CD4-positive, alpha-beta T cell treated with Interferon gamma for 1 hour (primary cell): ENCODE results near the gene STAMBPL1.

Experiments
- DNase-seq: peaks from one replicate; pipeline ENCODE4 v3.0.0-alpha.2; 2020

STAMBPL1 gene

DNA sequence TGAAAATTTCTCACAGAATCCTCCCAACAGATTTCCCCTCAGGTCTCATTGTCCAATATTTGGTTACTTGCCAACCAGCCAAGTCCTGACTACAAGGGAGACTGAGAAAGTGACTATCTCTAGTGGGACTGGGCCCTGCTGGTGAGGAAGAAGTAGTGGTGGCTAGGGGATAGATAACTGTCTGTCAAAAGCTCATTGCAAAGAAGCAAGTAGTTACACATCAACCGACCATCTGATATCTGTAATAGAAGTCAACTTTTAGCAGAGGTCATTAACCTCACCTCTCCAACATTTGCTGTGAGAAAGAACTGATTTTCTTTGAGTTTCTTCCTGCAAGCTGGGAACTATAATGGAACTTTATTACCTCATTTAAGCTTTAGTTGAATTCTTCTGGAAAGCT, 15.2 kb downstream of the STAMBPL1 start:
- DNase-seq = no peak

DNA sequence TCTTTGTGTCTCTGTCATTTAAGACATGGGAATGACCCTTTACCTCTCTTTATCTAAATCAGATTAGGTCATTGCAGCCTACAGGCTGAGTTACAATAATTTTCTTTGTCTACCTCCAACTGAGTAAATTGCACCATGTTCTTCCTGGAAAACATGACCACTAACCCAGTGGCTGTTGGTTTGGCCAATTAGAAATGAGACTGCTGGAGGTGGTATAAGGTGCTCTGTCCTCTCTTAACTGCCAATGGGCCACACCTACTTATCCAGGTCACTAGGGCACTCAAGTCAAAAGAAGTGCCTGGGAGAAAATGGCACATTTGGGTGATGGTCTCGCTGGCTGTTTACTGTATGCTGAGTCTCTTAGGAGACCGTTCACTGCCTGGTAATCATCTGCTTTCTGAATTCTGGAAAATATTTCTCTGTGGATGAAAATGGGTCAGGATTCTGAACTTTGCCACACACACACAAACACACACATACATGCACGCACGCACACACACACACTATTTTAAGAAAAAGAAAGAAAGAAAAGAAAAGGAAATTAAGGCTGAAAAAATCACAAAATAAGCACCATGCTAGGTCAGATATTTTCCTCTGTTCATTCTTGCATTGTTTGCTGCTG, 16.4 kb downstream of the STAMBPL1 start:
- DNase-seq = no peak

DNA sequence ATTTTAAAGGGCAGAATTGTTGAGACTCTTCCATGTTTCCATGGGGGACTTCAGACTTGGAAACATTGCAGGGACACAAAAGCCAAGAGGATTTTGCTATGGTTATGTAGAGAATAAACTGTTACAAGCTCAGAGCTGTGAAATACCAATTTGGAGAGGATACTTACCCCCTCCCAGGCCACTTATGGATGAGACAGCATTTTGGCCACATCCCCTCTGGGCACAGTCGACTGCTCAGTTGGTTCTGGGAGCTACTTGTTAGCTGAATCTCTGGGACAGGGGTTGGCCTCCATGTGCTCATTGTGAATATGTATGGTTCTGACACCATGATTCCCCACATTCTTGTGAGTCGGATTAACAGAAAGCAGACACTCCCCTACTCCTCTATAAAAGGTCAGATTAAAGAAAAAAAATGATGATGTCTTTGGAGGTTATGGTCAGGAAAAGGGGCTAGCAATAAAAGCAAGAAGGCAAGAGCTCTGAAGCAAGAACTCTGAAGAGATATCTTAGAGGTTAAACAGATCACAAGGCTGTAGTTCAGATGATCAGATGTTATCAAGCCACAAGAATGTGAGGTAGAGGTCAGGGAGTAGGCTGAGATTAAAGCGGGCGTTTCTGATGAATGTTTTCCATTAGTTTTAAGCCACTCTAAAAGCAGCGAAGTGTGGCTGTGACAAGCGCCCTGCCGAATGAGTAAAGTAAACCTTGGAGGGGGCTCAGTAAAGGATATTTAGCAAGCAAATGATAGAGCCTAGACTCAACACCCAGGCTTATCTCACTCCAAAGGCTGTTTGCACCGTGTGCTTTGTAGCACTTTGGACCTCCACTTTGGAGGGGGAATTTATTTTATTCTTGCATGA, 17.2 kb downstream of the STAMBPL1 start:
- DNase-seq = no peak

- DNase-seq = no peak
Observed at GRCh38 chr10:88898727-88899126, 18.7 kb downstream of the STAMBPL1 start.

- DNase-seq = no peak
Observed at GRCh38 chr10:88899886-88900285, 19.8 kb downstream of the STAMBPL1 start.

DNA sequence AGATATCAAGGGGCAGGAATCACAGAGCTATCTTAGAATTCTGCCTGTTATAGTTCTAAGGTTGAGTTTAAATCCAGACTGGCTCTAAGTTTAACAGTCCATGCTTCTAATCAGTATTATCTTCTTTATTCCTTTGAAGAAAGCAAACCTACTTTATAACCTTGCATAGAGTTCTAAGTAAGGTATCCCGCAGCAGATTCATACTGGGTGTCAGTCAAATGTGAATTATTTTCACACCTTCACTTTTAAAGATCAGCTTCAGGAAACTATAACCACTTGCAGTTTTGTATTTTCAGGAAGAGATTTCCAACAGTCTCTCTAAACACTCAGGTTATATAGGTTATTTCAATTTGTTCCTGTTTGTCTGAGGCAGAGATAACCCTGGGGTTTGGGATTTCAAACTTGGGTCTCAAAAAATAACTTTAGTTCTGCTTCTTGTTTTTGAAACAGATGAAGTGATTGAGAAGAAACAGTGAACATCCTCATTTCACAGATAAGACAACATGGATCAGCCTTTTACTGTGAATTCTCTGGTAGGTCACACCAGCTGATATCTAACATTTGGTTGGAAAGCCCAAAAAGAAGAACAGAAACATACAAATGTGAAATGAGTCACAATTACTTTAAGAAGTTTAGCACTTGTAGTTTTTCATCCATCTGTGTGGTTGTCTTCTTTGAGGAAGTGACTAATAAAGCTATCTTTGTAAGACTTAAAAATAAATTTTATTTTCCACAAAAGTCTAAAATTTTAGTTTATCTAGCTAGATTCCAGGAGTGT, 21.4 kb downstream of the STAMBPL1 start:
- DNase-seq = no peak

GRCh38 chr10:88901984-88902789, 22.1 kb downstream of the STAMBPL1 start:
- DNase-seq = no peak

DNA sequence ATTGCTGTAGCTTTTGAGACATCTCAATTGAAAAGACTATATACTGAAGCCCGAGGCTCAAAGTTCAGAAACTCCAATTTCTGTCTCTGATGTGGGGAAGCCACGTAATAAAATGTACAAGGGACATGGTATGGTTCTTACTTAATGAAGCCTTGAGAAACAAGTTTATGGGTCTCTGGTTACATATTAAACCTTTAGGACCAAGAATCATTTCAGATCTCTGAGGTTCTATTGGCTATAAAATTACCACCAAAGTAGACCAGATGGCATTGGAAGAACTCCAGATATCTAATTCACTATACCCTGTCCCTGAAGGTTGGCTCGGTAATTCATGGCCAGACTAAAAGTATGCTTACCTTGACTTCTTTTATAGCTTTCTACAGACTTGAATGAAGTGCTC, 23.7 kb downstream of the STAMBPL1 start:
- no peak for DNase-seq

DNA sequence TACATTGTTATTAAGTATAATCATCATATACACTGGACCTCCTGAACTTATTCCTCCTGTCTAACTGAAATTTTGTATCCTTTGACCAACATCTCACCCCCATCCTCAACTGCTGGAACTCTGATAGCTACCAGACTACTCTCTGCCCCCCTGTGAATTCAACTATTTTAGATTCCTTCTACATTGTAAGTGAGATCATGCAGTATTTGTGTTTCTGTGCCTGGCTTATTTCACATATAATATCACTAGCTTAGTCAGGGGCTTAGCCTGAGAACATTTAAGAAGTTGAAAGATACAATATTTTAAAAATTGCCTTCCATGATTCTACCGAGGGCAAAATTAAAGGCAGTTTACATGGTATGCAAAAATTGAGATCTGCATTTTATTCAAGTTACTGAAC, 26.9 kb downstream of the STAMBPL1 start:
- DNase-seq = no peak

DNA sequence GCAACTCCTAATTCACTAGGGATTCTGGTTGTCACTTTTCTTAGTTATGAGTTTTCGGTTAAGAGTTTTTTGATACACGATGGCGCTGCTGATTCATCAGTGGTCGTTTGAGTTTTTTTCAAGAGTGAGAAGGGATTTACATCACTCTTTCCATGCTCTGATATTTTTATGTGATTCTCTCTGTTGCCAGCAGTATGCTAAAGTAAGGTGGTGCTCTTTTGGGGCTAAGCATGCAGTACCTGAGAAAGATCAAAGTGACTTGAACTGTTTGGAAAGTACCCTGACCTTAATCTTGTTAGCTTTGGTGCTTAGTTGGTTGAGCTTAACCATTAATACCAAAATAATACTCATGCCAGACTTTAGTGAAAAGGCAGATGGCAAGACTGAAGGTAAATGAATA, 28.1 kb downstream of the STAMBPL1 start:
- DNase-seq = no peak

- DNase-seq = no peak
Observed at GRCh38 chr10:88911116-88911515, 31.1 kb downstream of the STAMBPL1 start.

DNA sequence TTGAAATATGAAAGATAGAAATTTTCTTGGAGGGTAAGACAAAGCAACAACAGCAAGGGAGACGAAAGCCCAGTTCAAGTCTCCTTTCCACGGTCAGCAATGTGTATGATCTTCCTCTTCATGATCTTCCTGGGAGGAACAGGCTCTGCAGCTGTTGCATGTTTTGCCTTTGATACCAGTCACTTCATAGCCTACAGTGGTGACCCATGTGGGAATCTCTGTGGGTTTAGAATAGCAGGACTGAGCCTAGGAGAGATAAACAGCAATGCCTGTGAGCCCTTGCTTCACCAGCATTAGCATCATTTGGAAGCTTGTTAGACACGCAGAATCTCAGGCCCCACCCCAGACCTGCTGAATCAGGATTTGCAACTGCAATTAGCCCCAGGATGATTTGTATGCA, 31.8 kb downstream of the STAMBPL1 start:
- DNase-seq = no peak

- no peak for DNase-seq
Observed at GRCh38 chr10:88913127-88913526, 33.1 kb downstream of the STAMBPL1 start.

DNA sequence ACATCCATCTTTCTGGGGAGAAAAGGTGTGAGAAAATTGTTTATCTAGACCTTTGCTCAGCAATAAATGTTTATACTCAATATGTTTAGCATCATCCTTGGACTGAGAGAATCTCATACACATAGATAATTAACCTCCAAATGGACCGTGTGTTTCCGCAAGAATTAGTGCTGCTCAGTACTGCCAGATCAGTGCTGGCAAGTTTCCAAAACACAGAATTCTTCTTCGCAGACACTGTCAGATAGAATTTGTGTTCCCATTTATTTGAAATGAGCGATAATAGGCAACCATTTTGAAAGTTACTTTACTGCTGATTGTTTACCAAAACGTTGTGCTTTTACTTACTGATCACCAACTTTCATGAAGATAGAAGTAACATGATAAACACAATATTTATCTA, 33.7 kb downstream of the STAMBPL1 start:
- no peak for DNase-seq

- no peak for DNase-seq
Observed at GRCh38 chr10:88915781-88916180, 35.7 kb downstream of the STAMBPL1 start.

- no peak for DNase-seq
Observed at GRCh38 chr10:88916231-88916630, 36.2 kb downstream of the STAMBPL1 start.

GRCh38 chr10:88916986-88917385, 36.9 kb downstream of the STAMBPL1 start:
- DNase-seq = no peak

- no peak for DNase-seq
Observed at GRCh38 chr10:88918191-88918905, 38.3 kb downstream of the STAMBPL1 start.

- no peak for DNase-seq
Observed at GRCh38 chr10:88919041-88919440, 39.0 kb downstream of the STAMBPL1 start.

- no peak for DNase-seq
Observed at GRCh38 chr10:88920198-88920597, 40.2 kb downstream of the STAMBPL1 start.

- no peak for DNase-seq
Observed at GRCh38 chr10:88920986-88921593, 41.0 kb downstream of the STAMBPL1 start.

GRCh38 chr10:88922041-88922440, 42.0 kb downstream of the STAMBPL1 start:
- DNase-seq = no peak
